Adipocyte (in vitro differentiated cells): ENCODE data around the gene PRIMPOL.
"Not testable (repeated sequence)": the region's sequence is repeated elsewhere in the genome, so short reads cannot be mapped to it uniquely, and the experiment has no call there.

Experiments used
- DNase-seq: peaks from one replicate; pipeline ENCODE4 v3.0.0-alpha.2; 2015; ENCODE audit warnings: low read depth
- H3K27me3 ChIP-seq: replicated peaks from 2 replicates; pipeline ENCODE4 v1.7.0; 2013; ENCODE audit warnings: mild to moderate bottlenecking, low read length, moderate library complexity; ENCODE audit not compliant: control insufficient read depth, insufficient read depth
- H3K36me3 ChIP-seq: 2 replicates; pipeline ENCODE4 v1.7.0; 2013; ENCODE audit warnings: low read length, mild to moderate bottlenecking, moderate library complexity; ENCODE audit not compliant: control insufficient read depth, insufficient read depth, severe bottlenecking
- H3K4me1 ChIP-seq: 2 replicates; pipeline ENCODE4 v1.7.0; 2013; ENCODE audit warnings: mild to moderate bottlenecking, low read length, moderate library complexity; ENCODE audit not compliant: control insufficient read depth, insufficient read depth
- H3K4me3 ChIP-seq: 2 replicates; pipeline ENCODE4 v1.7.0; 2013; ENCODE audit warnings: mild to moderate bottlenecking, low read length, moderate library complexity
- H3K9ac ChIP-seq: 2 replicates; pipeline ENCODE4 v1.7.0; 2013; ENCODE audit warnings: mild to moderate bottlenecking, low read length, moderate library complexity
- H3K9me3 ChIP-seq: 2 replicates; pipeline ENCODE4 v1.7.0; 2013; ENCODE audit warnings: mild to moderate bottlenecking, low read length, moderate library complexity; ENCODE audit not compliant: control insufficient read depth

PRIMPOL gene

GRCh38 chr4:184653650-184654049, 4.1 kb downstream of the PRIMPOL start:
- Histone ChIP-seq H3K4me1 (peaks cover 15% of the 10 kb centered on the region), H3K36me3 (peaks cover 7% of the 10 kb centered on the region), H3K9ac (no peak overlapping the region), H3K9me3 (no peaks in the 10 kb centered on the region), H3K4me3 (no peak overlapping the region), H3K27me3 (no peaks in the 10 kb centered on the region)
- DNase-seq: peak; percentile 79

GRCh38 chr4:184655889-184656869, 6.6 kb downstream of the PRIMPOL start:
- H3K36me3 ChIP-seq: peaks cover 18% of the 10 kb centered on the region
- no peak overlapping the region for H3K9ac ChIP-seq
- H3K4me3 ChIP-seq: no peak overlapping the region
- H3K4me1 ChIP-seq: peaks cover 8% of the 10 kb centered on the region
- no peak for DNase-seq
- no peaks in the 10 kb centered on the region for H3K27me3 ChIP-seq
- H3K9me3 ChIP-seq: no peaks in the 10 kb centered on the region

- Histone ChIP-seq H3K36me3 (peaks cover 19% of the 10 kb centered on the region), H3K27me3 (no peaks in the 10 kb centered on the region)
Observed at GRCh38 chr4:184657144-184657543, 7.6 kb downstream of the PRIMPOL start.

GRCh38 chr4:184657820-184658219, 8.3 kb downstream of the PRIMPOL start:
- not testable (repeated sequence) for H3K27me3 ChIP-seq, H3K9me3 ChIP-seq, H3K9ac ChIP-seq, H3K4me3 ChIP-seq, DNase-seq, H3K4me1 ChIP-seq
- H3K36me3 ChIP-seq: peaks cover 19% of the 10 kb centered on the region

More at GRCh38 chr4:184657144-184657543, 7.6 kb downstream of the PRIMPOL start:
- no peaks in the 10 kb centered on the region for H3K9me3 ChIP-seq
- H3K4me3 ChIP-seq: no peak overlapping the region
- DNase-seq: no peak
- peaks cover 8% of the 10 kb centered on the region for H3K4me1 ChIP-seq
- H3K9ac ChIP-seq: no peak overlapping the region

DNA sequence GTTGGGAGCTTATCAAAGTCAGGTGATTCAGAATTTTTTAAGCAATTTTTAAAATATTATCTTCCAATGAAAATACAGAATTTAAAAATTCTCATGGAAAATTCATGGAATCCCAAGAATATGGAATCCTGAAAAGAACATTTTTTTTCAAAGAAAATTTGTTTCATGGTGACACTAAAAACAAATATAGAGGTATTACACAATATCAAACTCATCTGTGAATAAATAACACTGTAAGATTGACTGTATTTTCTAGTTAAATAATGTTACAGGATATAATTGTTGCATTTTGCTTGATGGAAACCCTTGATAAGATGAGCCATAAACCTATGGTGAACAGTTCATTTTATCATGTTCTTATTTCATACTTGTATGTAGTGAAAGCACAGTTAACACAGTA, 11.4 kb downstream of the PRIMPOL start:
- H3K9me3 ChIP-seq: no peaks in the 10 kb centered on the region
- no peaks in the 10 kb centered on the region for H3K4me1 ChIP-seq
- H3K27me3 ChIP-seq: no peaks in the 10 kb centered on the region
- H3K36me3 ChIP-seq: peaks cover 19% of the 10 kb centered on the region
- DNase-seq: no peak
- H3K9ac ChIP-seq: no peak overlapping the region
- H3K4me3 ChIP-seq: no peak overlapping the region

GRCh38 chr4:184662236-184662635, 12.7 kb downstream of the PRIMPOL start:
- Histone ChIP-seq H3K27me3 (no peaks in the 10 kb centered on the region), H3K4me1 (no peaks in the 10 kb centered on the region), H3K9ac (no peak overlapping the region), H3K9me3 (no peaks in the 10 kb centered on the region), H3K4me3 (no peak overlapping the region), H3K36me3 (peaks cover 25% of the 10 kb centered on the region)
- DNase-seq: no peak

DNA sequence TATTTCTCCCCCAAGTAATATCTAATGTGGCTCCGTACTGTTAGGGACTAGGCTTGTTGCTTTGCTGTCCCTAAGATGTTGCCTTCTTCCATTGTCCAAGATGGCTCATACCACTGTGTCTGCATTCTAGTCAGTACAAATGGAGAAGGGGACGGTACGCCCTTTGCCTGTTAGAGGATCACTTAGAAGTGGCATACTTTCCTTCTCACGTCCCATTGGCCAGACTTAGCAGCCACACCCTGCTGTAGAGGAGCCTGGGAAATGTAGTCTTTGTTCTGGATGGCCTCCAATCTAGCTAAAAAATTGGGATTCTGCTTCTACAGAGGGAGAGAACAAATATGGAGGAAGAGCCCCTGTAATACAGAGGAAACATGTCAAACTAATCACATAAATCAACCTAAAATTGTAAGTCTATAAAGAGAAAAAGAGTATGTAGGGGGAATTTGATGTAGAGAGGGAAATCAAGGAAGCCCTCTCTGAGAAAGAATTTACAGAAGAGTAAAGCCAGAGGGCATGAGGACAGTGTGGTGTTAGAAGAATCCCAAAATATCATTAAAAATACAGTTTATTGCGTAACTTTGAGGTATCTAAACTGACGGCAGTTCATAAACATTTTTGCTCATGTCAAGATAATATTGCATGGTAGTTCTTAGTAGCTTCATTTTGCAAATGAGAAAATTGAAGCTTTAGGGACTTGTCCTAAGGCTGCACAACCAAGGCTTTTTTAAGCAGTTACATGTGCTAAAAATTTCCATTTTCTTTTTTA, 15.1 kb downstream of the PRIMPOL start:
- H3K9ac ChIP-seq: no peak overlapping the region
- H3K36me3 ChIP-seq: peaks cover 36% of the 10 kb centered on the region
- no peaks in the 10 kb centered on the region for H3K4me1 ChIP-seq
- H3K9me3 ChIP-seq: no peaks in the 10 kb centered on the region
- no peaks in the 10 kb centered on the region for H3K27me3 ChIP-seq
- H3K4me3 ChIP-seq: no peak overlapping the region
- no peak for DNase-seq

- peaks cover 27% of the 10 kb centered on the region for H3K36me3 ChIP-seq
- H3K4me3 ChIP-seq: no peak overlapping the region
- H3K9me3 ChIP-seq: no peaks in the 10 kb centered on the region
Observed at GRCh38 chr4:184666670-184667069, 17.1 kb downstream of the PRIMPOL start.

GRCh38 chr4:184668096-184668495, 18.6 kb downstream of the PRIMPOL start:
- Histone ChIP-seq H3K27me3 (no peaks in the 10 kb centered on the region), H3K9me3 (no peaks in the 10 kb centered on the region), H3K9ac (no peak overlapping the region), H3K4me3 (no peak overlapping the region), H3K36me3 (peaks cover 36% of the 10 kb centered on the region), H3K4me1 (no peaks in the 10 kb centered on the region)
- DNase-seq: no peak

More at GRCh38 chr4:184666670-184667069, 17.1 kb downstream of the PRIMPOL start:
- no peaks in the 10 kb centered on the region for H3K27me3 ChIP-seq
- DNase-seq: no peak
- H3K9ac ChIP-seq: no peak overlapping the region
- H3K4me1 ChIP-seq: no peaks in the 10 kb centered on the region

- no peak for DNase-seq
- Histone ChIP-seq H3K27me3 (no peaks in the 10 kb centered on the region), H3K4me1 (peaks cover 1% of the 10 kb centered on the region), H3K9ac (no peak overlapping the region), H3K9me3 (no peaks in the 10 kb centered on the region), H3K36me3 (peaks cover 36% of the 10 kb centered on the region), H3K4me3 (no peak overlapping the region)
Observed at GRCh38 chr4:184668511-184669114, 19.1 kb downstream of the PRIMPOL start.

- H3K9ac ChIP-seq: no peak overlapping the region
- no peaks in the 10 kb centered on the region for H3K27me3 ChIP-seq
- H3K4me1 ChIP-seq: peaks cover 6% of the 10 kb centered on the region
- no peak for DNase-seq
- no peak overlapping the region for H3K4me3 ChIP-seq
- H3K9me3 ChIP-seq: no peaks in the 10 kb centered on the region
- H3K36me3 ChIP-seq: peaks cover 36% of the 10 kb centered on the region
Observed at GRCh38 chr4:184669251-184669650, 19.7 kb downstream of the PRIMPOL start.
